ENCODE data around the gene CYB5RL.

DNA sequence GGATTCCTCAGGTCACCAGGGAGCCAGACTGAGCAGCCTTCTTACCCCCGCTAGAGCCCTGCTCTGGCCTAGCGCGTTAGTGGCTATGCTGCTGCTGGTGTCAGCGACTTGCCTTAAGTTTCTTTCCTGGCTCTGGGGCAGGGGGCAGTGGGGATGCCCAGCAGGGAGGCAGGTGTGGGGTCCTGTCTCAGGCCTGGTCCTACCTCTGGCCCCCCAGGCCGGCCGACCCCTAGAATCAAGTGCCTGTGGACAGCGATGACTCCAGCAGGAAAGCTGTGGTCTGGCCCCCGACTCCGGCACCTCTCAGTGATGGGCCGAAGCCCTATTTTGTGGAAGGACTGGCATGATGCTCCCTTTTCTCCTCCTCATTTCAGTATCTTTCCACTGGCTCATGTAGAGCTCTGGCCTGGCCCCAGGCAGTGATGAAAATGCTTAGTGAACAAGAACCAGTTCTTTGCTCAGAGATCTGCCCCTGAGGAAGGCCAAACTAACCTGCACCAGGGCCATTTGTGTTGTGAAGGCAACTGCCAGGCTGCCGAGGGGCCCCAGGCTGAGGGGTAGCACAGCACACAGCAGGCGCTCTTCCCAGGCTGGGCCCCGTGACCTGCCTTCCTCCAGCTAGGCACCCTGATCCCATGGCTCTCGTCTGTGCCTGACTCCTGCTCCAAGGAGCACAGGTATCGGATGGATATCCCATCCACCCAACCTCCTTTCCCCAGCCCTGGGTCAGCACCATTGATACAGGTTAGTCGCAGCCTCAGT, 23.8 kb upstream of the CYB5RL start:
- TF ChIP-seq, protein P1, sequence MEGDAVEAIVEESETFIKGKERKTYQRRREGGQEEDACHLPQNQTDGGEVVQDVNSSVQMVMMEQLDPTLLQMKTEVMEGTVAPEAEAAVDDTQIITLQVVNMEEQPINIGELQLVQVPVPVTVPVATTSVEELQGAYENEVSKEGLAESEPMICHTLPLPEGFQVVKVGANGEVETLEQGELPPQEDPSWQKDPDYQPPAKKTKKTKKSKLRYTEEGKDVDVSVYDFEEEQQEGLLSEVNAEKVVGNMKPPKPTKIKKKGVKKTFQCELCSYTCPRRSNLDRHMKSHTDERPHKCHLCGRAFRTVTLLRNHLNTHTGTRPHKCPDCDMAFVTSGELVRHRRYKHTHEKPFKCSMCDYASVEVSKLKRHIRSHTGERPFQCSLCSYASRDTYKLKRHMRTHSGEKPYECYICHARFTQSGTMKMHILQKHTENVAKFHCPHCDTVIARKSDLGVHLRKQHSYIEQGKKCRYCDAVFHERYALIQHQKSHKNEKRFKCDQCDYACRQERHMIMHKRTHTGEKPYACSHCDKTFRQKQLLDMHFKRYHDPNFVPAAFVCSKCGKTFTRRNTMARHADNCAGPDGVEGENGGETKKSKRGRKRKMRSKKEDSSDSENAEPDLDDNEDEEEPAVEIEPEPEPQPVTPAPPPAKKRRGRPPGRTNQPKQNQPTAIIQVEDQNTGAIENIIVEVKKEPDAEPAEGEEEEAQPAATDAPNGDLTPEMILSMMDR (IDR thresholded peaks at IDR 0.05): no peak
- no peak for TF ChIP-seq POLR2A (IDR thresholded peaks at IDR 0.05)

Measured in thyroid gland (tissue), 4 donors.